Neural progenitor cell (in vitro differentiated cells): ENCODE results near the gene SLC35E3.

Source experiments
- CTCF ChIP-seq: fragments of 200-600 bp; sonication (generic); IDR thresholded peaks from 2 replicates; pipeline ENCODE4 v1.5.1; 2017; ENCODE audit warnings: antibody characterized with exemption, mild to moderate bottlenecking
- EZH2phosphoT487 ChIP-seq: fragments of 200-600 bp; sonication (generic); IDR thresholded peaks from 2 replicates; pipeline ENCODE4 v1.6.1; 2017; ENCODE audit warnings: antibody characterized with exemption

- no peak for TF ChIP-seq EZH2phosphoT487
- no peak for TF ChIP-seq CTCF
Measured at GRCh38 chr12:68828672-68829068, 82.7 kb downstream of the SLC35E3 start.
